ENCODE results near the gene TUBB1.

DNA sequence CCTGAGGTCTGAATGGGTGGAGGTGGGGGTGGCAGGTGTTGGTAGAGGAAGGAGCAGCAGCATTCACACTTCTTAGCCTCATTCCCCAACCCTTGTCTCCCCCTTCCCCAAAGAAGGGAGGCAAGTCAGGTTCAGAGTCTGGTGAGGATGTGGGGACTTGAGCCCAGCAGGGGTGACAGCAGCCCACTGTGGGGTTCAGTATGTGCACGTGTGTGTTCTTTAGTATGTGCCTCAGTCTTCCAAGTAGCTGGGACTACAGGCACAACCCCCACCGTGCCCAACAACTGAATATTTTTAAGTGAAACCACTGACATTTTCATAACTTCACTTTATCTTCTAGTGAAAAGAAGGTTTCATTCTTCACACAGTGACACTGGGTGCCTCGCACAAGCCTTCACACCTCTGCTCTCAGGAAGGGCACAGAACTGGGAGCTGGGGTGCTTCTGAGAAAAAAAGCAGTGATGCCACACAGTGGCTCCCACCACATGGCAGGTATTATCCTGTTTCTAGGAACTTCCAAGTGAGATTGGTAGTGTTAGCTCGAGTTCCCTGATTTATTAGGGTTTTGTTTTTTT lies 56.8 kb downstream of the TUBB1 start:
- TF ChIP-seq POLR2A (IDR thresholded peaks at IDR 0.05; ENCODE audit: low read depth, low read length) = no peak
- no peak for TF ChIP-seq SMC3 (IDR thresholded peaks at IDR 0.05; ENCODE audit: low read depth, low read length)
- TF ChIP-seq, protein P1, sequence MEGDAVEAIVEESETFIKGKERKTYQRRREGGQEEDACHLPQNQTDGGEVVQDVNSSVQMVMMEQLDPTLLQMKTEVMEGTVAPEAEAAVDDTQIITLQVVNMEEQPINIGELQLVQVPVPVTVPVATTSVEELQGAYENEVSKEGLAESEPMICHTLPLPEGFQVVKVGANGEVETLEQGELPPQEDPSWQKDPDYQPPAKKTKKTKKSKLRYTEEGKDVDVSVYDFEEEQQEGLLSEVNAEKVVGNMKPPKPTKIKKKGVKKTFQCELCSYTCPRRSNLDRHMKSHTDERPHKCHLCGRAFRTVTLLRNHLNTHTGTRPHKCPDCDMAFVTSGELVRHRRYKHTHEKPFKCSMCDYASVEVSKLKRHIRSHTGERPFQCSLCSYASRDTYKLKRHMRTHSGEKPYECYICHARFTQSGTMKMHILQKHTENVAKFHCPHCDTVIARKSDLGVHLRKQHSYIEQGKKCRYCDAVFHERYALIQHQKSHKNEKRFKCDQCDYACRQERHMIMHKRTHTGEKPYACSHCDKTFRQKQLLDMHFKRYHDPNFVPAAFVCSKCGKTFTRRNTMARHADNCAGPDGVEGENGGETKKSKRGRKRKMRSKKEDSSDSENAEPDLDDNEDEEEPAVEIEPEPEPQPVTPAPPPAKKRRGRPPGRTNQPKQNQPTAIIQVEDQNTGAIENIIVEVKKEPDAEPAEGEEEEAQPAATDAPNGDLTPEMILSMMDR (conservative IDR thresholded peaks at IDR 0.05; ENCODE audit: low read depth, low read length) = no peak
- TF ChIP-seq NFE2L2 (IDR thresholded peaks at IDR 0.05; ENCODE audit: low read depth, low read length) = no peak
- TF ChIP-seq BHLHE40 (IDR thresholded peaks at IDR 0.05; ENCODE audit: low read depth, low read length) = no peak
- TF ChIP-seq RAD21 (IDR thresholded peaks at IDR 0.05; ENCODE audit: low read length) = no peak
- TF ChIP-seq USF2 (IDR thresholded peaks at IDR 0.05; ENCODE audit: low read depth, low read length) = no peak

Data from IMR-90 (cell line).